NB4 (cell line): Measurements from ENCODE around the gene SIVA1.

Experiments
- POLR2A ChIP-seq: IDR thresholded peaks from 2 replicates; pipeline ENCODE4 v1.6.1; 2011; ENCODE audit warnings: mild to moderate bottlenecking; ENCODE audit not compliant: insufficient read length; ENCODE audit errors: extremely low read depth
- TF ChIP-seq, protein P1 (sequence below): IDR thresholded peaks from one replicate; pipeline ENCODE4 v1.5.1; 2012; ENCODE audit warnings: low read depth, low read length

GRCh38 chr14:104794099-104794498 lies 41.2 kb downstream of the SIVA1 start:
- TF ChIP-seq, protein P1, sequence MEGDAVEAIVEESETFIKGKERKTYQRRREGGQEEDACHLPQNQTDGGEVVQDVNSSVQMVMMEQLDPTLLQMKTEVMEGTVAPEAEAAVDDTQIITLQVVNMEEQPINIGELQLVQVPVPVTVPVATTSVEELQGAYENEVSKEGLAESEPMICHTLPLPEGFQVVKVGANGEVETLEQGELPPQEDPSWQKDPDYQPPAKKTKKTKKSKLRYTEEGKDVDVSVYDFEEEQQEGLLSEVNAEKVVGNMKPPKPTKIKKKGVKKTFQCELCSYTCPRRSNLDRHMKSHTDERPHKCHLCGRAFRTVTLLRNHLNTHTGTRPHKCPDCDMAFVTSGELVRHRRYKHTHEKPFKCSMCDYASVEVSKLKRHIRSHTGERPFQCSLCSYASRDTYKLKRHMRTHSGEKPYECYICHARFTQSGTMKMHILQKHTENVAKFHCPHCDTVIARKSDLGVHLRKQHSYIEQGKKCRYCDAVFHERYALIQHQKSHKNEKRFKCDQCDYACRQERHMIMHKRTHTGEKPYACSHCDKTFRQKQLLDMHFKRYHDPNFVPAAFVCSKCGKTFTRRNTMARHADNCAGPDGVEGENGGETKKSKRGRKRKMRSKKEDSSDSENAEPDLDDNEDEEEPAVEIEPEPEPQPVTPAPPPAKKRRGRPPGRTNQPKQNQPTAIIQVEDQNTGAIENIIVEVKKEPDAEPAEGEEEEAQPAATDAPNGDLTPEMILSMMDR, result no peak
- no peak for TF ChIP-seq POLR2A
